IPS-18c (cell line): Measurements from ENCODE around the gene CRACR2B.

ENCODE experiments used
- H3K4me3 ChIP-seq: 2 replicates; pipeline ENCODE4 v1.7.0; 2013; ENCODE audit warnings: low read depth, mild to moderate bottlenecking, low read length, moderate library complexity; ENCODE audit not compliant: insufficient read depth
- H3K9me3 ChIP-seq: one replicate; pipeline ENCODE4 v1.6.1; 2013; ENCODE audit warnings: mild to moderate bottlenecking, low read length, moderate library complexity; ENCODE audit not compliant: control insufficient read depth, insufficient read depth

CRACR2B gene

DNA sequence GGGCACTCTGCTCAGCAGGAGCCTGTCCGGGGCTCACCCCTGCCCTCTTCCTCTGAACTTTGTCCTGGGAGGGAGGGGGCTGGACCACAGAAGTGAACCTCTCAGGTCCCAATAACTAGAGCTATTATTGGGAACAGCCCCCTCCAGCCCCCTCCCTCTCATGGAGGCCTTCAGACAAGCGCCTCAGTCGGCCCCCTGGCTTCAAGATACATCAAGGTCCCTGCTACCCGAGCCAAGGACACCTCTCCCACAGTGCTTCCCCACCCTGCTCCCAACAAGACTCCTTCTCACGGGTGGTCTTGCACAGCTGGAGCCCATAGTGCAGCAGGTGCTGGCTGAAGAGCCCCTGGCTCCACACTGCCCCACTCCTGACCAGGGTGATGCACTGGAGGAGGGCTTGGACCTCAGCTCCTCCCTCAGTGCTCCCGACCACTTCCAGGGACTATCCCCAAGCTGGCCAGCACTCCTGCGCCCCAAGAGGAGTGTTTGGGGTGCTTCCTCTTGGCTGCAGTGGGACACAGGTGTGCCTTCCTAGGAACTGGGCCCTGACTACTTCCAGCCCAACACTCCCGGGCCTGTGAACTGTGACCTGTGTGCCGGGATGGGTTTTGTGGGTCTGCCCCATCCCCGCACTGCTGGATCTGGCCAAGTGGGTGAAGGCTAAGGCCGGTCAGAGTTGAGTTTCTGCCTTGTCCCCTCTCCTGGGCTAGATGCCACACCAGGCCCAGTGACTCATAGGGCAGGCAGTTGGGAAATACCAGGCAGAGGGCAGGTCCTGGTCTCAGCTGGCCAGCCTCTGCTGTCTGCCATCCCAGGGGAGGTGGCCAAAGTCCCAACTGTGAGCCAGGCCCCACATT lies 6.8 kb upstream of the CRACR2B start:
- H3K9me3 ChIP-seq, result no peaks in the 10 kb centered on the region
- peak overlapping the region; percentile 89 for H3K4me3 ChIP-seq

DNA sequence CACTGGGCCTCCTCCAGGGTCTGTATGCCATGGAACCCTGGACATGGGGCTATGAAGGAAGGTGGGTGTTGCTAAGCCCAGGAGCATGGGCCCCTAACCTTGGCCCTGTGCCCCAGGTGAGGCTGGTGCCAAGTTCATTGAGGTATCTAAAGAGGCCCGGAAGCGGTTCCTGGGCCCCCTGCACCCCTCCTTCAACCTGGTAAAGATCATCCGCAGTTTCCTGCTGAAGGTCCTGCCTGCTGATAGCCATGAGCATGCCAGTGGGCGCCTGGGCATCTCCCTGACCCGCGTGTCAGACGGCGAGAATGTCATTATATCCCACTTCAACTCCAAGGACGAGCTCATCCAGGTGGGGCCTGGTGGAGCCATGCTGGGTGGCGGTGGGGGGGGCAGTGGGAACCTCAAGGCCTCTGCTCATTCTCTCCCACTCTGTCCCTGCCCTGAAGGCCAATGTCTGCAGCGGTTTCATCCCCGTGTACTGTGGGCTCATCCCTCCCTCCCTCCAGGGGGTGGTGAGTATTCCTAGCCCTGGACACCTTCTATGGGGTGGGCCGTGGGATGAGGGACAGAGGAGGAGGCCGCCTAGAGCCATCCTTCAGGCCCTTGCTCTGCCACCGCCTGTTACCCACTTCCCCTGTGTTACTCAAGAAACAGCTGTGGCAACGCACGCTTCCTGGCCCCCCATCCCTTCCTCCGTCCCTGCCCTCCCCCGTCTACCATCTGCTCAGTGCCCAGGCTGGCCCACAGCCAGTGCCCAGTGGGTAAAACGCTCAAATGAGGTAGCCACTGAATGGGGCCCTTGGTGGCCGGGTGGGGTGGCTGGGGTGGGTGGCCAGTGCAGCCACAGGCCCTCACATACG lies 6.0 kb upstream of the CRACR2B start:
- Histone ChIP-seq H3K9me3 (no peaks in the 10 kb centered on the region), H3K4me3 (no peak overlapping the region)

DNA sequence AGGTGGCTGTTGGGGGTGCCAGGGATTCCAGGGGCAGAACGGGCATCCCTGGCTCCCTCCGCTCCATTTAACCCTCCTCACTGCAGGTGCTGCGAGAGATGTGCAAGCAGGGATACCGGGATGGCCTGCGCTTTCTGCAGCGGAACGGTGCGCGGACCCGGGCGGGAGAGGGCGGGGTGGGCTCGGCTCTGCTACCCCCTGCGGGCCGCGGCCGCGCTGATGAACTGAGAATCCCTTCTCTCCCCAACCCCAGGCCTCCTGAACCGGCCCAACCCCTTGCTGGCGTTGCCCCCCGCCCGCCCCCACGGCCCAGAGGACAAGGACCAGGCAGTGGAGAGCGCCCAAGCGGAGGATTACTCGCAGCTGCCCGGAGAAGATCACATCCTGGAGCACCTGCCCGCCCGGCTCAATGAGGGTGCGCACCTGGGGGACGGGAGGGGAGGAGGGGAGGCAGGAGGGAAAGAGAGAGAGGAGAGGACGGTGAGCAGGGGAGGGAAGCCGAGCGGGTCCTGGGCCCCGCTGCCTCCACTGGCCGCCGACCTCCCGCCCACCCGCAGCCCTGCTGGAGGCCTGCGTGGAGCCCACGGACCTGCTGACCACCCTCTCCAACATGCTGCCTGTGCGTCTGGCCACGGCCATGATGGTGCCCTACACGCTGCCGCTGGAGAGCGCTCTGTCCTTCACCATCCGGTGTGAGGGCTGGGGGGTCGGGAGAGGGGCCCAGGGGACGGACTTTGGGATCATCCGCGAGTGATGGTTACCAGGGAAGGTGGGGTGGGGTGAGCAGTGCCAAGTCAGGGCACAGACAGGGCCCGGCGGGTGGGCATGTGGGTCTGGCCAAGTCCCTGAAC lies 4.1 kb upstream of the CRACR2B start:
- H3K4me3 ChIP-seq, result no peak overlapping the region

DNA sequence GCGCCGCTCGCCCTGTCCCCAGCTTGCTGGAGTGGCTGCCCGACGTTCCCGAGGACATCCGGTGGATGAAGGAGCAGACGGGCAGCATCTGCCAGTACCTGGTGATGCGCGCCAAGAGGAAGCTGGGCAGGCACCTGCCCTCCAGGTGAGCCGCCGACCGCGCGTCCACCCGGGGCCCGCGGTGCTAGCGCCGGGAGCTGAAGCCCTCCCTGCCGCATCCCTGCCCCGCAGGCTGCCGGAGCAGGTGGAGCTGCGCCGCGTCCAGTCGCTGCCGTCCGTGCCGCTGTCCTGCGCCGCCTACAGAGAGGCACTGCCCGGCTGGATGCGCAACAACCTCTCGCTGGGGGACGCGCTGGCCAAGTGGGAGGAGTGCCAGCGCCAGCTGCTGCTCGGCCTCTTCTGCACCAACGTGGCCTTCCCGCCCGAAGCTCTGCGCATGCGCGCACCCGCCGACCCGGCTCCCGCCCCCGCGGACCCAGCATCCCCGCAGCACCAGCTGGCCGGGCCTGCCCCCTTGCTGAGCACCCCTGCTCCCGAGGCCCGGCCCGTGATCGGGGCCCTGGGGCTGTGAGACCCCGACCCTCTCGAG lies 3.3 kb upstream of the CRACR2B start:
- no peaks in the 10 kb centered on the region for H3K9me3 ChIP-seq
- H3K4me3 ChIP-seq, result no peak overlapping the region

More for the DNA sequence above, 4.1 kb upstream of the CRACR2B start:
- H3K9me3 ChIP-seq, result no peaks in the 10 kb centered on the region

DNA sequence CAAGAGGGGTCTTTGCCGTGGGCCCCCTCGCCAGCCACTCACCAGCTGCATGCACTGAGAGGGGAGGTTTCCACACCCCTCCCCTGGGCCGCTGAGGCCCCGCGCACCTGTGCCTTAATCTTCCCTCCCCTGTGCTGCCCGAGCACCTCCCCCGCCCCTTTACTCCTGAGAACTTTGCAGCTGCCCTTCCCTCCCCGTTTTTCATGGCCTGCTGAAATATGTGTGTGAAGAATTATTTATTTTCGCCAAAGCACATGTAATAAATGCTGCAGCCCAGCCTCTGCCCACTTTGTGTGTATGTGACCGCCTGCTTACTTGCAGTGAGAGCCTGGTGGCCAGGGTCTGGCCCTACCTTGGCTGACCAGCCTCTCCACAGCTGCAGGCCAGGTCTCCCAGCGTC lies 2.8 kb upstream of the CRACR2B start:
- Histone ChIP-seq H3K9me3 (no peaks in the 10 kb centered on the region), H3K4me3 (no peak overlapping the region)

DNA sequence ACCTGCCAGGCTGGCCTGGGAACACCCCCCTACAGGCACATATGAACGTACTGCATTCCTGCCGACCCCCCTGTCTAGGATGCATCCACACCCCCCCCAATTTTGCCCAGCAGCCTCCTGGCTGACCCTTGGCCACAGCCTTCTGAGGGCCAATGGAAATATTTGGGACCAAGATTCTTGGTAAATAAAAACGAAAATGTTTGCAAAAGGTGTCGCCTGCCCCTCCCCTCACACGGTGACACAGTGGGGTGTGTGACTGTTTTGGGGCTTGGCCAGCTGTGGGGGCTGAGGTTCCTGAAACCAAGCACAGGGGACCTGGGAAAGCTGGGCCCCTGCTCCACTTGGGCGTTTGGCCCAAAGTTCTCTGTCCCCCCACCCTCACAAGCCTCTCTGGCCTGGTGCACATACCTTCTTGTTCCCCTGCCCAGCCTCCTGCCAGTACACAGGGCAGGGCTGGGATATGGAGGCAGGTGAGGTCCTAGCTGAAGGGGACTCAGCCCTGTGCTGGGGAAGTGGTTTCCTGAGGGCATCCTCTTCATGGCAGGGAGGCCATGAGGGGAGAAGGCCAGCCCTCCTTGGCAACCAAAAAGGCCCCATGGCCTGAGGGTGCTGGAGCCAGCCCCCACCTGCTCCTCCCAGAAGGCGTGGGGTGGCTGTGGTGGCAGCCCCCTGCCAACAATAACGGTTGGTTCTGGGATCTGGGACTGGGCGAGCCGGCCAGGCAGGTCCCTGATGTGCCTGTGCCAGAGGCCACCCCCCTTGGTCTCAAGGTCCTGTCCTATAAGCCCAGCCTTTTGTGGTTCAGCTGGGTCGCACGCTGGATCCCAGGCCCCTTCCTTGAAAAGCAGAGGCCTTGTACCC lies 2.1 kb upstream of the CRACR2B start:
- no peak overlapping the region for H3K4me3 ChIP-seq
- no peaks in the 10 kb centered on the region for H3K9me3 ChIP-seq

DNA sequence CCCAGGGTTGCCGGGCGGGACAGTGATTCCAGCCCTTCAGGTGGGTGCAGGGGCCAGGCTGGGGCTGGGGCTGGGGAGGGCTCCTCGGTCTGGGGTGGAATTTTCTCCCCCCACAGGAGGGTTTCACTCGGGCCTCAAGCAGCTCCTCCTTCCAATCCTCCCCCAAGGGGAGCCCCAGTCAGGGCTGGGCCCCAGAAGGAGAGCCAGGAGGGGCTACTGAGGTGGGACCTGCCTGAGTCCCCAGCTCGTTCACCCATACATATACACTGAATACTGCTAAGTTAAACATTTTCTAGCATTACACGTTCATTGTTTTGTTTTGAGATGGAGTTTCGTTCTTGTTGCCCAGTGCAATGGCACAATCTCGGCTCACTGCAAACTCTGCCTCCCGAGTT lies 1.5 kb upstream of the CRACR2B start:
- peaks cover 3% of the 10 kb centered on the region for H3K9me3 ChIP-seq
- no peak overlapping the region for H3K4me3 ChIP-seq

DNA sequence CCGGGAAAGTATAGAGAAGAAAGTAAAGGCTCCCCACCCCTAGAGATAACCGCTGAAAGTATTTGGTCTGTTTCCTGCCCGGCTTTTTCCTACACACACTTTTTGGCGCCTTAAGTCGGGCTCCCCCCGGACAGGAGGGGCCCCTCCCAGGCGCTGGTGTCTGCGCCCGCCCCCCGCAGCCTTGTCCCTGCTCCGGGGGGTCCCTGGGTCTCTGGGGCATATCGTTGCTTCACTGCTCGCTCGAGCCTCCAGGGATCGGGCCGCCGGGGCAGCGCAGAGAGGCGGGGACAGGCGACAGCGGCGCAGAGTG lies 928 bp upstream of the CRACR2B start:
- peak overlapping the region; percentile 57 for H3K4me3 ChIP-seq

DNA sequence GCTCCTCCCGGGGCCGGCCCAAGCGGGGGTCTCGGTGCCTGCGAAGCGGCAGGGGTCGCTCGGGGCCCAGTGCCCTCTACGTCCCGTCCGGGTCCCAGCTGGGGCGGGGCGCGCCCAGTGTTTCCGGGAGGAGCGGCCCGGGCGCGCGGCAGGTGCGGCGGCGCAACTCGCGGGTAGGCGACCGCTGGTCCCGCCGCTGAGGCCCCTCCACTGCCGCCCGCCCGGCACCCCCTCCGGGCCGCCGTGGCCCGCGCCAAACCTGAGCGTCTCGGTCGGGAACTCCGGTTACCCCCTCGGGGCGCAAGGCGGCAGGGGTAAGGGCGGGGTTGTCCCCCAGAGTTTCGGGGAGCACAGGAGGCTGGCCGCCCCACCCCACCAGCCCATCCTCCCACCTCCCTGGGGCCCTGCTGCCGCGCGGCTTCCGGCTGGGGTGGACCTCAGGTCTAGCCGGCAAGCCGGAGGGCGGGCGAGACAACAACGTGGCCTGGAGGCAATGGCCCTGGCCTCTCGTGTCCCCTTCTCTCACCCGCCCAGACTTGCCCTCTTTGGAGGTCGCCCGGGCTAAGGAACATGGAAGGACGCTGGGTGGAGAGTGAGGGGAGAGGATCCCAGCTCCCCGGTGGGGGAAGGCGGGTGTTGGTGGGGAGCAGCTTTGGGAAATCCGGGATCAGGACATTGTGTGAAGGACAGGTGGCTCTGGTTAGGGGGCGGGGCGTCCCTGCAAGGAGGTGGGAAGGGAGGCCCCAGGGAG lies 398 bp upstream of the CRACR2B start:
- H3K4me3 ChIP-seq, result peak overlapping the region; percentile 57
- peaks cover 3% of the 10 kb centered on the region for H3K9me3 ChIP-seq

More for the DNA sequence above, 928 bp upstream of the CRACR2B start:
- H3K9me3 ChIP-seq, result peaks cover 3% of the 10 kb centered on the region

DNA sequence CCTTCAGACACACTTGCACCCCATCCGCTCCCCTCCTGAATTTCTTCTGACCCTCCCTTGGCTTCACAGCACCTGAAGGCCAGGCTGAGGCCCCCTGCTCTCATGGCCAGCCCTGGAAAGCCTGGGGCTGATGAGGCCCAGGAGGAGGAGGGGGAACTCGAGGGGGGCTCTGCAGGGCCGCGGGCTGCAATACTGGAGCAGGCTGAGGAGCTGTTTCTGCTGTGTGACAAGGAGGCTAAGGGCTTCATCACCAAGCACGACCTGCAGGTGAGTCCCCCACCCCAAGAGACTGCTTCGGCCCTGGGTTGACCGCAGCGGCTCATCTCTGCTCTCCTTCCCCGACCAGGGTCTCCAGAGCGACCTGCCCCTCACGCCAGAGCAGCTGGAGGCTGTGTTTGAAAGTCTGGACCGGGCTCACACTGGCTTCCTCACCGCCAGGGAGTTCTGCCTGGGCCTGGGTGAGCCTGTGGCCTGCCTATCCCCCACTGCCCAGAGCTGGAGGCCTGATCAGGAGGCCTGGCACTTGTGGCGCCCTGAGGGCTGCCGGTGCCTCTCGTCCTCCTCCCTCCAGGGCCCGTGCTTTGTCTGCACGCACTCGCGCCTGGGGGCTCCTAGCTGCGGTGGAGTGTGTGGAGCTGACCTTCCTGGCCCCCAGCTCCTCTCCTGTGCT lies 922 bp downstream of the CRACR2B start:
- peak overlapping the region; percentile 57 for H3K4me3 ChIP-seq

DNA sequence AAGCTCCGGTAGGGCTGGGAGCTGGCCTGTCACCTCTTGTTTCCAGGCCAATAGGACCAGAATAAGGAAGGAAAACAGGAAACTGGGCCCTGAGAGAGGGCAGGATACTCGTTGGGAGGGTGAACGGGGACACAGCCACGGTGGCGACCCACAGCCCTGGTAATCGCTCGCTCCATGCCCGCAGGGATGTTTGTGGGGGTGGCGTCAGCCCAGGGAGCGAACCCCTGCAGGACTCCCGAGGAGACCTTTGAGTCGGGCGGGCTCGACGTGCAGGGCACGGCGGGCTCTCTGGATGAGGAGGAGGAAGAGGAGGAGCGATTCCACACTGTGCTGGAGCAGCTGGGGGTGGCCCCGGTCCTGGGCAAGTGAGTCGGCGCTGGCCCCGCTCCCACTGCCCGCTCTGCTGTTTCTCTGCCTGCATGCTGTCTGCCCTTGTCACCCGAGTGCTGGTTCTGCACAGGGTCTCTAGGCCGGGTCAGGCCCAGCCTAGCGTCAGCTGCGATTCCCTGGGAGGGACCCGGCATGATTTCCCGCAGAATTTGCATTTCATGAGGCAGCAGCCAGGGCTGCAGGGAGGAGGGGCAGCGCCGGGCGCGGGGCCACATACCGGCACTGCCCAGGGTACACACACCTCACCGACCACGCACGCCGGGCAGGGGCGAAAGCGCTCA lies 1.6 kb downstream of the CRACR2B start:
- Histone ChIP-seq H3K9me3 (peaks cover 4% of the 10 kb centered on the region), H3K4me3 (peak overlapping the region; percentile 49)

More for the DNA sequence above, 922 bp downstream of the CRACR2B start:
- peaks cover 3% of the 10 kb centered on the region for H3K9me3 ChIP-seq

DNA sequence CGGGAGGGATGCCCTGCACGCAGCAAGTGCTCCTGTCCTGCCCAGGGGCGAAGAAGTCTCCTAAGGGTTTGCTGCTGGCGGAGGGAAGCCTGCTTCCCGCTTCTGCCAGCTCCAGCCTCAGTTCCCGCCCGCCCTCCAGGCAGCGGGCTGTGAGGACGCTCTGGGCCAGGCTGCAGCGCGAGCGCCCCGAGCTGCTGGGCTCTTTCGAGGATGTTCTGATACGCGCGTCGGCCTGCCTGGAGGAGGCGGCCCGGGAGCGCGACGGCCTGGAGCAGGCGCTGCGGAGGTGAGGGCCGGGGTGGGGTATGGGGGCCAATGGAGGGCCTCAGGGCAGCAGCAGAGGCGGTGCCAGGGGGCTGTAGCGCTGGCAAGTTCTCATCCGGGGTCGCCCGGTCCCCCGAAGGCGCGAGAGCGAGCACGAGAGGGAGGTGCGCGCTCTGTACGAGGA lies 2.2 kb downstream of the CRACR2B start:
- peak overlapping the region; percentile 49 for H3K4me3 ChIP-seq

DNA sequence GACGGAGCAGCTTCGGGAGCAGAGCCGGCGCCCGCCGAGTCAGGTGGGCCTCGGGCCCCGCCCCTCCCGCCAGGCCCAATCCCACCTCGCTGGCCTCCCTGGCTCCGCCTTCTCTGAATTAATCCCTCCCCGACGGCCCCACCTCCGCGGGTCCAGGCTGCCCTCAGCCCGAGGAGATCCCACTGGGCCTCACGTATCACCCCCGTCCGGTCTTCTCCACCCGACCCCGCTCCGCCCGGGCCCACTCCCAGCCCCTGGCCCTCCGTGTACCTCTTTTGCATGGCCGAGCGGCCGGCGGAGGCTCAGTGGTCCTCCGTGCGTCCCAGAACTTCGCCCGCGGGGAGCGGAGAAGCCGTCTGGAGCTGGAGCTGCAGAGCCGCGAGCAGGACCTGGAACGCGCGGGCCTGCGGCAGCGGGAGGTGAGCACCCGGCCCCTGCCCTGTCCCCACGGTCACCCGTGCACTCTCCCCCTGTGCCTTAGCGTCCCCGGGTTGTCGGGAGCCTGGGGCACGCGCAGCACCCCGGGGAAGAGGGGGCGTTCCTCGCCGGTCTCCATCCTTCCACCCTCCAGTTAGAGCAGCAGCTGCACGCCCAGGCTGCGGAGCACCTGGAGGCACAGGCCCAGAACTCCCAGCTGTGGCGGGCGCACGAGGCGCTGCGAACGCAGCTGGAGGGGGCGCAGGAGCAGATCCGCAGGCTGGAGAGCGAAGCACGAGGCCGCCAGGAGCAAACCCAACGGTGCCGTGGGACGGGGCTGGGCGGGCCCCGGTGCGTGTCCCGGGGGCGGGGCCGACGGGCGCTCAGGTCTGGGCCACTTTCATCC lies 2.8 kb downstream of the CRACR2B start:
- peak overlapping the region; percentile 59 for H3K4me3 ChIP-seq
- H3K9me3 ChIP-seq, result peaks cover 5% of the 10 kb centered on the region

More for the DNA sequence above, 2.2 kb downstream of the CRACR2B start:
- peaks cover 5% of the 10 kb centered on the region for H3K9me3 ChIP-seq
